MG63 (cell line): ENCODE data around the gene RIMS1. TPM values are rescaled to one million over a fixed set of nuclear protein-coding genes. Genes with fewer than 3 reads are reported as not detected.
A peak's percentile ranks its signal among the peaks of the same experiment; 100 is the strongest.

ENCODE experiments used
- DNase-seq: peaks from one replicate; pipeline ENCODE4 v3.0.0-alpha.2; 2020
- H3K27me3 ChIP-seq: fragments of 250-450 bp; sonication (Bioruptor Pico); 2 replicates; pipeline ENCODE4 v1.5.1; 2020; ENCODE audit warnings: mild to moderate bottlenecking, moderate library complexity
- H3K36me3 ChIP-seq: fragments of 250-450 bp; sonication (Bioruptor Pico); 2 replicates; pipeline ENCODE4 v1.5.1; 2020; ENCODE audit warnings: mild to moderate bottlenecking, moderate library complexity
- H3K4me3 ChIP-seq: fragments of 250-450 bp; sonication (Bioruptor Pico); 2 replicates; pipeline ENCODE4 v1.5.1; 2020; ENCODE audit warnings: mild to moderate bottlenecking, moderate library complexity
- H3K9me3 ChIP-seq: fragments of 250-450 bp; sonication (Bioruptor Pico); 2 replicates; pipeline ENCODE4 v1.5.1; 2020; ENCODE audit warnings: mild to moderate bottlenecking, moderate library complexity
- total RNA-seq: library from RNA; depleted of rRNA; stranded (reverse); fragments of >200 nt; shearing (Covaris generic); gene quantifications from 2 replicates; pipeline ENCODE4 v1.2.3, GENCODE V29; 2014; ENCODE audit warnings: low replicate concordance; rRNA removed

The RIMS1 gene
- total RNA-seq, result 9.6 and 17.4 TPM in 2 replicates

GRCh38 chr6:71886184-71887005 is at the start of gene RIMS1:
Gene RIMS1 (plus strand): TSS chr6:71886550. CDS start chr6:71887024, 474 bp downstream.
- Histone ChIP-seq H3K27me3 (no peaks in the 10 kb centered on the region), H3K9me3 (no peaks in the 10 kb centered on the region), H3K4me3 (peak within 1 kb of the TSS; percentile 50), H3K36me3 (no peaks in the 10 kb centered on the region)
- peak; percentile 45 for DNase-seq

- no peak for DNase-seq
- Histone ChIP-seq H3K4me3 (no peak overlapping the region), H3K36me3 (no peaks in the 10 kb centered on the region), H3K27me3 (no peaks in the 10 kb centered on the region), H3K9me3 (no peaks in the 10 kb centered on the region)
Observed at GRCh38 chr6:71851214-71851613, 35.1 kb upstream of the RIMS1 start.

- Histone ChIP-seq H3K27me3 (no peaks in the 10 kb centered on the region), H3K4me3 (no peak overlapping the region), H3K36me3 (no peaks in the 10 kb centered on the region), H3K9me3 (no peaks in the 10 kb centered on the region)
- no peak for DNase-seq
Observed at GRCh38 chr6:71852948-71853347, 33.4 kb upstream of the RIMS1 start.

- DNase-seq, result no peak
Observed at GRCh38 chr6:71855406-71855805, 30.9 kb upstream of the RIMS1 start.

GRCh38 chr6:71879016-71879415 is 7.3 kb upstream of the RIMS1 start:
- DNase-seq, result no peak
- no peaks in the 10 kb centered on the region for H3K9me3 ChIP-seq
- no peaks in the 10 kb centered on the region for H3K27me3 ChIP-seq
- no peaks in the 10 kb centered on the region for H3K36me3 ChIP-seq
- no peak overlapping the region for H3K4me3 ChIP-seq

More at GRCh38 chr6:71855406-71855805, 30.9 kb upstream of the RIMS1 start:
- no peak overlapping the region for H3K4me3 ChIP-seq
- no peaks in the 10 kb centered on the region for H3K9me3 ChIP-seq
- no peaks in the 10 kb centered on the region for H3K36me3 ChIP-seq
- H3K27me3 ChIP-seq, result no peaks in the 10 kb centered on the region

GRCh38 chr6:71887006-71887743 is 825 bp downstream of the RIMS1 start:
- no peaks in the 10 kb centered on the region for H3K27me3 ChIP-seq
- no peaks in the 10 kb centered on the region for H3K36me3 ChIP-seq
- no peaks in the 10 kb centered on the region for H3K9me3 ChIP-seq
- peak overlapping the region; percentile 50 for H3K4me3 ChIP-seq
- DNase-seq, result no peak

- Histone ChIP-seq H3K36me3 (no peaks in the 10 kb centered on the region), H3K27me3 (no peaks in the 10 kb centered on the region), H3K4me3 (no peak overlapping the region), H3K9me3 (no peaks in the 10 kb centered on the region)
- no peak for DNase-seq
Observed at GRCh38 chr6:71887744-71888230, 1.4 kb downstream of the RIMS1 start.

GRCh38 chr6:71888756-71889340 is 2.5 kb downstream of the RIMS1 start:
- Histone ChIP-seq H3K9me3 (no peaks in the 10 kb centered on the region), H3K4me3 (no peak overlapping the region), H3K27me3 (no peaks in the 10 kb centered on the region), H3K36me3 (no peaks in the 10 kb centered on the region)
- DNase-seq, result no peak

GRCh38 chr6:71889366-71889765 is 3.0 kb downstream of the RIMS1 start:
- Histone ChIP-seq H3K9me3 (no peaks in the 10 kb centered on the region), H3K36me3 (no peaks in the 10 kb centered on the region), H3K27me3 (no peaks in the 10 kb centered on the region), H3K4me3 (no peak overlapping the region)
- DNase-seq, result no peak

- Histone ChIP-seq H3K9me3 (no peaks in the 10 kb centered on the region), H3K4me3 (no peak overlapping the region), H3K36me3 (no peaks in the 10 kb centered on the region), H3K27me3 (no peaks in the 10 kb centered on the region)
- DNase-seq, result no peak
Observed at GRCh38 chr6:71892641-71893040, 6.3 kb downstream of the RIMS1 start.

- no peaks in the 10 kb centered on the region for H3K27me3 ChIP-seq
- H3K4me3 ChIP-seq, result no peak overlapping the region
- H3K9me3 ChIP-seq, result no peaks in the 10 kb centered on the region
- DNase-seq, result no peak
- no peaks in the 10 kb centered on the region for H3K36me3 ChIP-seq
Observed at GRCh38 chr6:71900642-71901041, 14.3 kb downstream of the RIMS1 start.

- H3K4me3 ChIP-seq, result no peak overlapping the region
- no peak for DNase-seq
- H3K9me3 ChIP-seq, result no peaks in the 10 kb centered on the region
- no peaks in the 10 kb centered on the region for H3K36me3 ChIP-seq
- no peaks in the 10 kb centered on the region for H3K27me3 ChIP-seq
Observed at GRCh38 chr6:71902261-71902660, 15.9 kb downstream of the RIMS1 start.

- H3K9me3 ChIP-seq, result no peaks in the 10 kb centered on the region
- H3K4me3 ChIP-seq, result no peak overlapping the region
Observed at GRCh38 chr6:71906813-71907212, 20.5 kb downstream of the RIMS1 start.

GRCh38 chr6:71908162-71908765 is 21.9 kb downstream of the RIMS1 start:
- no peak overlapping the region for H3K4me3 ChIP-seq
- no peaks in the 10 kb centered on the region for H3K9me3 ChIP-seq
- H3K27me3 ChIP-seq, result no peaks in the 10 kb centered on the region
- no peak for DNase-seq
- no peaks in the 10 kb centered on the region for H3K36me3 ChIP-seq

More at GRCh38 chr6:71906813-71907212, 20.5 kb downstream of the RIMS1 start:
- no peaks in the 10 kb centered on the region for H3K27me3 ChIP-seq
- no peak for DNase-seq
- H3K36me3 ChIP-seq, result no peaks in the 10 kb centered on the region

GRCh38 chr6:71913444-71914234 is 27.3 kb downstream of the RIMS1 start:
- Histone ChIP-seq H3K9me3 (no peaks in the 10 kb centered on the region), H3K36me3 (no peaks in the 10 kb centered on the region), H3K27me3 (no peaks in the 10 kb centered on the region), H3K4me3 (no peak overlapping the region)
- no peak for DNase-seq

GRCh38 chr6:71929047-71929446 is 42.7 kb downstream of the RIMS1 start:
- H3K27me3 ChIP-seq, result no peaks in the 10 kb centered on the region
- H3K4me3 ChIP-seq, result no peak overlapping the region
- DNase-seq, result no peak
- no peaks in the 10 kb centered on the region for H3K36me3 ChIP-seq
- peaks cover 4% of the 10 kb centered on the region; the same call in 1 of the 2 replicates for H3K9me3 ChIP-seq
